Stomach (tissue), 9 donors: ENCODE results near the gene PKIG. TPM values are rescaled to one million over a fixed set of nuclear protein-coding genes. Genes with fewer than 3 reads are reported as not detected.

Experiments
- DNase-seq, 2 donors: peaks; one replicate each; pipeline versions ENCODE4 v3.0.0 to v3.0.0-alpha.2; 2013 to 2019
- H3K27ac ChIP-seq, 5 donors: fragments of 200-600 bp in 4 of 5; sonication (generic) in 4 of 5; one replicate each; pipeline ENCODE4 v1.5.1; 2013 to 2019; ENCODE audit warnings: mild to moderate bottlenecking in 1 of 5, moderate library complexity in 1 of 5
- H3K27me3 ChIP-seq, 3 donors: fragments of 200-600 bp; sonication (generic); one replicate each; pipeline ENCODE4 v1.5.1; 2017 to 2019; ENCODE audit warnings: mixed run types in 1 of 3
- H3K36me3 ChIP-seq, 4 donors: fragments of 200-600 bp; sonication (generic); 1 replicate in 3 of 4; 2 replicates in 1 of 4; pipeline ENCODE4 v1.5.1; 2016 to 2019
- H3K4me1 ChIP-seq, 4 donors: fragments of 200-600 bp; sonication (generic); one replicate each; pipeline ENCODE4 v1.5.1; 2016 to 2019
- H3K4me3 ChIP-seq, 4 donors: fragments of 200-600 bp; sonication (generic) in 3 of 4; one replicate each; pipeline ENCODE4 v1.5.1; 2016 to 2019; ENCODE audit warnings: mild to moderate bottlenecking in 1 of 4
- H3K9me3 ChIP-seq, 4 donors: fragments of 200-600 bp; sonication (generic); one replicate each; pipeline ENCODE4 v1.5.1; 2016 to 2019
- CTCF ChIP-seq, 7 experiments: fragments of 450-650 bp in 4 of 7; fragments of 200-600 bp in 3 of 7; sonication (generic) in 3 of 7; IDR thresholded peaks; one replicate each; pipeline ENCODE4 v1.5.1; 2016 to 2019; ENCODE audit warnings: antibody characterized with exemption in 7 of 7, control low read depth in 2 of 7, mild to moderate bottlenecking in 1 of 7
- EP300 ChIP-seq: sonication (generic); formaldehyde crosslinking; IDR thresholded peaks from one replicate; pipeline ENCODE4 v1.6.1; 2017; ENCODE audit warnings: antibody characterized with exemption
- POLR2A ChIP-seq, 4 donors: fragments of 450-650 bp; IDR thresholded peaks; one replicate each; pipeline ENCODE4 v1.6.1; 2016; ENCODE audit warnings: antibody characterized with exemption in 4 of 4, control low read depth in 2 of 4, mild to moderate bottlenecking in 1 of 4, moderate library complexity in 1 of 4
- POLR2AphosphoS5 ChIP-seq, 3 donors: sonication (generic); formaldehyde crosslinking; IDR thresholded peaks; one replicate each; pipeline ENCODE4 v1.6.1; 2016; ENCODE audit warnings: antibody characterized with exemption in 3 of 3
- WGBS, 5 donors: extraction: QIAGEN DNeasy Blood & Tissue Kit in 3 of 5; methylation state at CpG; one replicate each; pipeline versions ENCODE4 v1.1.5 to v1.1.7; 2013 to 2018; 5-methylcytosine and 5-hydroxymethylcytosine counted together
- intact Hi-C: fragments of 100-400 bp; cut with DNase I; formaldehyde crosslinking; loops from one replicate; pipeline ENCODE4 v1.15.1; 2023; ENCODE audit warnings: low total_unique reads
- polyA plus RNA-seq, 3 donors: library from polyadenylated mRNA; stranded (reverse); fragments of 200-250 nt; gene quantifications; one replicate each; pipeline ENCODE4 v1.2.3, GENCODE V29; 2013
- total RNA-seq, 5 donors: library from RNA; depleted of rRNA; stranded (reverse); fragments of >200 nt; gene quantifications; one replicate each; pipeline versions ENCODE4 v1.1.0 to v1.2.3, GENCODE V29; 2014 to 2016
- donor health status: healthy with polysubstance abuse.
- donor health status: Bipolar disorder and iron deficiency.
- donor health status: healthy.

The PKIG gene
- total and polyA plus RNA-seq, 8 donors: 17.4 to 124 (median 56.4) TPM

- 39 to 68% (median 61%) methylated on average over 17 to 18 of the region's 18 CpGs for WGBS, 5 donors
- no peak for TF ChIP-seq EP300
- TF ChIP-seq CTCF (IDR thresholded peaks at IDR 0.05): no peak
- TF ChIP-seq POLR2A (IDR thresholded peaks at IDR 0.05): no peak
- no peak for TF ChIP-seq POLR2AphosphoS5 (IDR thresholded peaks at IDR 0.05)
- intact Hi-C loops: no loop called here
- peak in 1 of 2 donors; percentile 45 for DNase-seq
- Histone ChIP-seq H3K4me1 (peaks cover 11 to 49% (median 26%) of the 10 kb centered on the region in 4 donors), H3K4me3 (no peak overlapping the region), H3K27me3 (no peaks in the 10 kb centered on the region), H3K9me3 (no peaks in the 10 kb centered on the region), H3K36me3 (peaks cover 7 to 25% (median 20%) of the 10 kb centered on the region in 4 donors), H3K27ac (peak overlapping the region; percentile 9 to 65 (median 33))
Measured at GRCh38 chr20:44633872-44634600, 51.7 kb downstream of the PKIG start.

- no peak for DNase-seq
- no peaks in the 10 kb centered on the region for H3K27me3 ChIP-seq
- intact Hi-C loops: no loop called here
- H3K4me3 ChIP-seq: no peak overlapping the region
- WGBS, 5 donors: 73 to 92% (median 77%) methylated on average over 4 of the region's 4 CpGs
- TF ChIP-seq EP300 (no peak), CTCF (IDR thresholded peaks at IDR 0.05) (no peak), POLR2AphosphoS5 (IDR thresholded peaks at IDR 0.05) (no peak), POLR2A (IDR thresholded peaks at IDR 0.05) (no peak)
- H3K27ac ChIP-seq: peak overlapping the region in 2 of 5 donors; percentile 17 to 20
- H3K36me3 ChIP-seq: peaks cover 7 to 24% (median 19%) of the 10 kb centered on the region in 4 donors
- H3K9me3 ChIP-seq: no peaks in the 10 kb centered on the region
- peaks cover 9 to 44% (median 21%) of the 10 kb centered on the region in 4 donors for H3K4me1 ChIP-seq
Measured at GRCh38 chr20:44635877-44636276, 53.5 kb downstream of the PKIG start.

- Histone ChIP-seq H3K4me3 (no peak overlapping the region), H3K9me3 (no peaks in the 10 kb centered on the region), H3K27me3 (no peaks in the 10 kb centered on the region), H3K27ac (peak overlapping the region in 2 of 5 donors; percentile 27 to 39), H3K4me1 (peaks cover 18 to 46% (median 31%) of the 10 kb centered on the region in 4 donors), H3K36me3 (peaks cover 7 to 24% (median 19%) of the 10 kb centered on the region in 4 donors)
- 85 to 92% (median 86%) methylated on average over 5 of the region's 5 CpGs for WGBS, 5 donors
- intact Hi-C loops: no loop called here
- TF ChIP-seq POLR2AphosphoS5 (IDR thresholded peaks at IDR 0.05): no peak
- no peak for TF ChIP-seq CTCF (IDR thresholded peaks at IDR 0.05)
- TF ChIP-seq POLR2A (IDR thresholded peaks at IDR 0.05): no peak
- TF ChIP-seq EP300: no peak
- no peak for DNase-seq
Measured at GRCh38 chr20:44637042-44637441, 54.7 kb downstream of the PKIG start.

- Histone ChIP-seq H3K4me3 (no peak overlapping the region), H3K4me1 (peaks cover 25 to 46% (median 35%) of the 10 kb centered on the region in 4 donors), H3K36me3 (peaks cover 7 to 24% (median 19%) of the 10 kb centered on the region in 4 donors), H3K27ac (peak overlapping the region in 2 of 5 donors; percentile 27 to 39), H3K27me3 (no peaks in the 10 kb centered on the region), H3K9me3 (no peaks in the 10 kb centered on the region)
- no peak for TF ChIP-seq POLR2A (IDR thresholded peaks at IDR 0.05)
- intact Hi-C loops: no loop called here
- no peak for DNase-seq
- 68 to 80% (median 72%) methylated on average over 10 to 11 of the region's 11 CpGs for WGBS, 5 donors
Measured at GRCh38 chr20:44637522-44638372, 55.4 kb downstream of the PKIG start.
